IMR-90 (cell line): Measurements from ENCODE around the gene ITFG1. TPM values are rescaled to one million over a fixed set of nuclear protein-coding genes. Genes with fewer than 3 reads are reported as not detected.
"Not testable (repeated sequence)": the region's sequence is repeated elsewhere in the genome, so short reads cannot be mapped to it uniquely, and the experiment has no call there.

ENCODE experiments used
- ATAC-seq: fragments of 200-7000 bp; cut with Tn5 transposase; 2 replicates; pipeline ENCODE4 v1.9.1; 2020; ENCODE audit warnings: low read depth, mild to moderate bottlenecking, moderate library complexity
- BruUV-seq: library from RNA; stranded (reverse); fragments of 400-500 nt; replicated peaks from 2 replicates; lab custom pipeline; 2021; lab: Mats Ljungman, UMichigan
- CTCF ChIA-PET: fragments of 300-600 bp; formaldehyde crosslinking; extraction: SDS; loops from one replicate; lab custom pipeline; 2021; ENCODE audit warnings: antibody characterized with exemption; lab: Yijun Ruan, JAX
- POLR2A ChIA-PET: fragments of 300-600 bp; sonication (Branson Sonifier 250); formaldehyde crosslinking; loops from one replicate; lab custom pipeline; 2022; ENCODE audit warnings: antibody characterized with exemption; ENCODE audit not compliant: unreplicated experiment; lab: Charles Lee
- DNase-seq: peaks from one replicate; pipeline ENCODE4 v3.0.0; 2013
- H2AFZ ChIP-seq: replicated peaks from 2 replicates; pipeline ENCODE3; 2013; ENCODE audit warnings: low read length, mild to moderate bottlenecking; ENCODE audit not compliant: poor library complexity
- H2AK5ac ChIP-seq: 2 replicates; pipeline ENCODE4 v1.6.1; 2013; ENCODE audit warnings: low read depth, low read length, inconsistent platforms
- H2AK9ac ChIP-seq: replicated peaks from 2 replicates; pipeline ENCODE3; 2013; ENCODE audit warnings: mild to moderate bottlenecking, low read depth, low read length, moderate library complexity; ENCODE audit not compliant: poor library complexity
- H2BK120ac ChIP-seq: 2 replicates; pipeline ENCODE4 v1.6.1; 2013; ENCODE audit warnings: low read depth, low read length, inconsistent platforms
- H2BK15ac ChIP-seq: 3 replicates; pipeline ENCODE4 v1.6.1; 2013; ENCODE audit warnings: low read depth, low read length, inconsistent platforms
- H2BK20ac ChIP-seq: 2 replicates; pipeline ENCODE4 v1.6.1; 2013; ENCODE audit warnings: low read depth, mild to moderate bottlenecking, inconsistent platforms, low read length, moderate library complexity
- H2BK5ac ChIP-seq: 2 replicates; pipeline ENCODE4 v1.6.1; 2013; ENCODE audit warnings: mild to moderate bottlenecking, low read depth, low read length, inconsistent platforms; ENCODE audit not compliant: poor library complexity, severe bottlenecking
- H3K14ac ChIP-seq: replicated peaks from 2 replicates; pipeline ENCODE4 v1.6.1; 2013; ENCODE audit warnings: low read depth, low read length, inconsistent platforms
- H3K18ac ChIP-seq: 2 replicates; pipeline ENCODE4 v1.6.1; 2013; ENCODE audit warnings: low read depth, low read length, control low read depth
- H3K23ac ChIP-seq: 2 replicates; pipeline ENCODE4 v1.6.1; 2013; ENCODE audit warnings: low read depth, low read length, inconsistent platforms
- H3K27ac ChIP-seq: 2 replicates; pipeline ENCODE4 v1.5.1; 2013; ENCODE audit warnings: mild to moderate bottlenecking, control low read depth, low read length; ENCODE audit not compliant: insufficient read depth
- H3K27me3 ChIP-seq: 2 replicates; pipeline ENCODE4 v1.6.1; 2013; ENCODE audit warnings: low read length; ENCODE audit not compliant: control insufficient read depth, insufficient read depth
- H3K36me3 ChIP-seq: 2 replicates; pipeline ENCODE4 v1.6.1; 2013; ENCODE audit warnings: low read length, mixed read lengths; ENCODE audit not compliant: control insufficient read depth, insufficient read depth
- H3K4ac ChIP-seq: 2 replicates; pipeline ENCODE4 v1.6.1; 2013; ENCODE audit warnings: low read depth, low read length, inconsistent platforms
- H3K4me1 ChIP-seq: 2 replicates; pipeline ENCODE4 v1.6.1; 2013; ENCODE audit warnings: low read length, mixed read lengths; ENCODE audit not compliant: control insufficient read depth, insufficient read depth
- H3K4me2 ChIP-seq: 2 replicates; pipeline ENCODE4 v1.6.1; 2013; ENCODE audit warnings: low read depth, mild to moderate bottlenecking, control low read depth, low read length, moderate library complexity
- H3K4me3 ChIP-seq: 2 replicates; pipeline ENCODE4 v1.5.1; 2013; ENCODE audit warnings: low read depth, mild to moderate bottlenecking, control low read depth, low read length, moderate library complexity; ENCODE audit not compliant: insufficient read depth
- H3K56ac ChIP-seq: 2 replicates; pipeline ENCODE4 v1.6.1; 2013; ENCODE audit warnings: low read length, inconsistent platforms; ENCODE audit not compliant: insufficient read depth; ENCODE audit errors: extremely low read depth
- H3K79me1 ChIP-seq, 2 experiments: 2 replicates each; pipeline ENCODE4 v1.6.1; 2013; ENCODE audit warnings: low read length in 2 of 2, inconsistent platforms in 1 of 2, low read depth in 1 of 2
- H3K9ac ChIP-seq: 2 replicates; pipeline ENCODE4 v1.6.1; 2013; ENCODE audit warnings: low read depth, low read length, control low read depth
- H3K9me1 ChIP-seq: 2 replicates; pipeline ENCODE4 v1.6.1; 2013; ENCODE audit warnings: low read length, inconsistent platforms; ENCODE audit not compliant: insufficient read depth
- H3K9me3 ChIP-seq: 2 replicates; pipeline ENCODE4 v1.6.1; 2013; ENCODE audit warnings: low read length; ENCODE audit not compliant: control insufficient read depth, insufficient read depth
- H4K20me1 ChIP-seq: 2 replicates; pipeline ENCODE4 v1.6.1; 2013; ENCODE audit warnings: low read length, inconsistent platforms; ENCODE audit not compliant: insufficient read depth
- H4K5ac ChIP-seq: 2 replicates; pipeline ENCODE4 v1.6.1; 2013; ENCODE audit warnings: mild to moderate bottlenecking, low read depth, low read length, control low read depth
- H4K8ac ChIP-seq, 2 experiments: 2 replicates each; pipeline ENCODE4 v1.6.1; 2013; ENCODE audit warnings: low read depth in 2 of 2, low read length in 2 of 2, control low read depth in 1 of 2, inconsistent platforms in 1 of 2
- H4K91ac ChIP-seq: 2 replicates; pipeline ENCODE4 v1.6.1; 2013; ENCODE audit warnings: low read depth, low read length, inconsistent platforms; ENCODE audit not compliant: insufficient read depth
- BHLHE40 ChIP-seq: fragments of 150-350 bp; IDR thresholded peaks from 2 replicates; pipeline ENCODE4 v1.6.1; 2016; ENCODE audit warnings: mild to moderate bottlenecking, low read depth, low read length
- FOS ChIP-seq: fragments of 150-350 bp; IDR thresholded peaks from 2 replicates; pipeline ENCODE4 v1.6.1; 2016; ENCODE audit warnings: low read depth, low read length
- MXI1 ChIP-seq: IDR thresholded peaks from 2 replicates; pipeline ENCODE4 v1.6.1; 2012; ENCODE audit warnings: low read depth, mild to moderate bottlenecking, low read length, moderate library complexity, borderline replicate concordance
- POLR2A ChIP-seq: IDR thresholded peaks from 2 replicates; pipeline ENCODE4 v1.6.1; 2012; ENCODE audit warnings: mild to moderate bottlenecking, low read depth, low read length
- WGBS, 2 experiments: methylation state at CpG; one replicate each; pipeline versions ENCODE4 v1.1.5 to v1.1.7; 2013; ENCODE audit warnings: missing lambda C conversion rate in 2 of 2; ENCODE audit not compliant: insufficient read length in 1 of 2; ENCODE audit errors: extremely low coverage in 2 of 2; 5-methylcytosine and 5-hydroxymethylcytosine counted together
- dilution Hi-C: fragments of 300-500 bp; cut with HindIII; formaldehyde crosslinking; loops from one replicate; pipeline ENCODE4 v1.14.3; 2018; ENCODE audit warnings: low sequenced_read_pairs; ENCODE audit not compliant: unreplicated experiment
- in situ Hi-C: fragments of 300-500 bp; cut with MboI; formaldehyde crosslinking; loops from 3 replicates; pipeline ENCODE4 v1.14.3; 2019; ENCODE audit warnings: low sequenced_read_pairs, inconsistent platforms, mixed read lengths
- intact Hi-C: fragments of 100-400 bp; cut with micrococcal nuclease; formaldehyde crosslinking; loops from 2 replicates; pipeline ENCODE4 v1.10.0; 2022
- polyA plus RNA-seq, 3 experiments: library from polyadenylated mRNA; depleted of rRNA; stranded (reverse); fragments of >200 nt; gene quantifications; 2 replicates each; pipeline ENCODE4 v1.2.3, GENCODE V29; 2012; ENCODE audit warnings: low replicate concordance in 1 of 3
- total RNA-seq: library from RNA; depleted of rRNA; stranded (reverse); fragments of >200 nt; gene quantifications from 2 replicates; pipeline ENCODE4 v1.2.3, GENCODE V29; 2012

The ITFG1 gene
- total and polyA plus RNA-seq, 2 of the 4 experiments (the other 2 are of a cell fraction) = 54.3 to 60.4 TPM

GRCh38 chr16:47182318-47182717, 278.5 kb downstream of the ITFG1 start:
- Histone ChIP-seq H3K56ac (no peak overlapping the region), H3K4me3 (no peak overlapping the region), H3K9me1 (no peaks in the 10 kb centered on the region), H3K18ac (no peak overlapping the region), H3K27me3 (no peaks in the 10 kb centered on the region), H2AK5ac (no peak overlapping the region), H3K14ac (no peak overlapping the region), H3K79me1 (no peaks in the 10 kb centered on the region), H3K9ac (no peak overlapping the region), H4K20me1 (no peaks in the 10 kb centered on the region), H4K91ac (no peak overlapping the region), H2BK120ac (no peak overlapping the region), H2AK9ac (no peak overlapping the region), H4K8ac (no peak overlapping the region), H3K4me2 (no peak overlapping the region), H2BK5ac (no peak overlapping the region), H3K27ac (no peak overlapping the region), H3K4me1 (no peaks in the 10 kb centered on the region), H2BK20ac (no peak overlapping the region), H2AFZ (no peak overlapping the region), H3K4ac (no peak overlapping the region), H2BK15ac (no peak overlapping the region), H3K36me3 (no peaks in the 10 kb centered on the region), H4K5ac (no peak overlapping the region), H3K23ac (no peak overlapping the region), H3K9me3 (no peaks in the 10 kb centered on the region)
- DNase-seq (no peak), ATAC-seq (no peak)
- intact Hi-C loops (no loop called here), in situ Hi-C loops (no loop called here), dilution Hi-C loops (no loop called here)
- WGBS, 2 experiments = no CpG with 5 or more reads among the region's 3 CpGs
- TF ChIP-seq POLR2A (no peak), FOS (no peak), MXI1 (no peak), BHLHE40 (no peak)
- ChIA-PET POLR2A (no interaction called here), CTCF (no interaction called here)
- BruUV-seq = no TSS peak

GRCh38 chr16:47181066-47181465, 279.8 kb downstream of the ITFG1 start:
- H2AFZ ChIP-seq, H3K4me2 ChIP-seq, H4K91ac ChIP-seq, H3K4me1 ChIP-seq, H3K9ac ChIP-seq, H3K9me1 ChIP-seq, H2BK15ac ChIP-seq, H2AK5ac ChIP-seq, DNase-seq, ATAC-seq, dilution Hi-C loops, H4K20me1 ChIP-seq, H3K9me3 ChIP-seq, H4K8ac ChIP-seq, BruUV-seq, H2AK9ac ChIP-seq, H2BK20ac ChIP-seq, H3K56ac ChIP-seq, H3K14ac ChIP-seq, H3K27me3 ChIP-seq, H4K5ac ChIP-seq, H3K27ac ChIP-seq, H3K18ac ChIP-seq, H3K4ac ChIP-seq, H2BK120ac ChIP-seq, in situ Hi-C loops, H3K79me1 ChIP-seq, H3K36me3 ChIP-seq, H3K4me3 ChIP-seq, H3K23ac ChIP-seq, POLR2A ChIA-PET, H2BK5ac ChIP-seq, CTCF ChIA-PET, intact Hi-C loops: not testable (repeated sequence)
- WGBS, 2 experiments = no CpG with 5 or more reads among the region's 31 CpGs
